ENCODE measurements around the gene ANXA8L1. TPM values are rescaled to one million over a fixed set of nuclear protein-coding genes. Genes with fewer than 3 reads are reported as not detected.
"Not testable (repeated sequence)": the region's sequence is repeated elsewhere in the genome, so short reads cannot be mapped to it uniquely, and the experiment has no call there.

The ANXA8L1 gene
- total RNA-seq, 1 experiment from 2014 or later, result 0.48 TPM

GRCh38 chr10:46397767-46398166, 22.2 kb downstream of the ANXA8L1 start:
- not testable (repeated sequence) for DNase-seq (ENCODE audit: low read depth)

- not testable (repeated sequence) for DNase-seq (ENCODE audit: low read depth)
Measured at GRCh38 chr10:46398212-46398886, 22.8 kb downstream of the ANXA8L1 start.

- not testable (repeated sequence) for DNase-seq (ENCODE audit: low read depth)
Measured at GRCh38 chr10:46409556-46409955, 34.0 kb downstream of the ANXA8L1 start.

GRCh38 chr10:46411123-46411522, 35.5 kb downstream of the ANXA8L1 start:
- DNase-seq (ENCODE audit: low read depth), result not testable (repeated sequence)

- not testable (repeated sequence) for DNase-seq (ENCODE audit: low read depth)
Measured at GRCh38 chr10:46412665-46413064, 37.1 kb downstream of the ANXA8L1 start.

- DNase-seq (ENCODE audit: low read depth), result not testable (repeated sequence)
Measured at GRCh38 chr10:46415291-46415690, 39.7 kb downstream of the ANXA8L1 start.

- peak; percentile 87 for DNase-seq (ENCODE audit: low read depth)
Measured at GRCh38 chr10:46418283-46418682, 42.7 kb downstream of the ANXA8L1 start.

GRCh38 chr10:46419570-46420379, 44.2 kb downstream of the ANXA8L1 start:
- DNase-seq (ENCODE audit: low read depth), result not testable (repeated sequence)

GRCh38 chr10:46423550-46423949, 48.0 kb downstream of the ANXA8L1 start:
- DNase-seq (ENCODE audit: low read depth), result not testable (repeated sequence)

GRCh38 chr10:46440942-46441341, 65.4 kb downstream of the ANXA8L1 start:
- DNase-seq (ENCODE audit: low read depth), result not testable (repeated sequence)

Other genes starting within 250 kb of the ANXA8L1 start
- not detected in 2 replicates for gene ANTXRL, start 88.8 kb upstream of the ANXA8L1 start, total RNA-seq (2014; rRNA removed; shearing (Covaris generic))
- gene NPY4R, start 90.2 kb downstream of the ANXA8L1 start, total RNA-seq (2014; rRNA removed; shearing (Covaris generic)), result 0.10 TPM in 1 of 2 replicates, not detected in the other
- gene GPRIN2, start 180.9 kb downstream of the ANXA8L1 start, total RNA-seq (2014; rRNA removed; shearing (Covaris generic)), result not detected in 2 replicates
- under 0.01 TPM in 1 of 2 replicates, not detected in the other for gene SYT15, start 203.4 kb downstream of the ANXA8L1 start, total RNA-seq (2014; rRNA removed; shearing (Covaris generic))

Measured in RPMI7951 (cell line).